ENCODE data around the gene DOK5. TPM values are rescaled to one million over a fixed set of nuclear protein-coding genes. Genes with fewer than 3 reads are reported as not detected.

DOK5 gene
- total RNA-seq, 1 donor from 2014 or later, result 31.3 TPM

GRCh38 chr20:54572665-54573435, 97.5 kb downstream of the DOK5 start:
- H3K4me3 ChIP-seq (ENCODE audit: low read length in 3 of 3), result no peak overlapping the region
- H3K9ac ChIP-seq (ENCODE audit: low read depth in 1 of 3, low read length in 3 of 3), result no peak overlapping the region
- H3K4me1 ChIP-seq (ENCODE audit: control insufficient read depth in 3 of 3, insufficient read depth in 3 of 3, low read length in 3 of 3), result peaks cover 0 to 11% (median 5%) of the 10 kb centered on the region in 3 donors
- H3K36me3 ChIP-seq (ENCODE audit: control insufficient read depth in 3 of 3, insufficient read depth in 3 of 3, low read length in 3 of 3), result no peaks in the 10 kb centered on the region
- no peaks in the 10 kb centered on the region for H3K27me3 ChIP-seq (ENCODE audit: control insufficient read depth in 3 of 3, insufficient read depth in 3 of 3, low read length in 3 of 3)
- no peak overlapping the region for H3K27ac ChIP-seq (ENCODE audit: low read depth, low read length)
- H3K9me3 ChIP-seq (ENCODE audit: control insufficient read depth in 3 of 3, low read length in 3 of 3), result no peaks in the 10 kb centered on the region

GRCh38 chr20:54573838-54574237, 98.4 kb downstream of the DOK5 start:
- Histone ChIP-seq H3K27me3 (ENCODE audit: control insufficient read depth in 3 of 3, insufficient read depth in 3 of 3, low read length in 3 of 3) (no peaks in the 10 kb centered on the region), H3K27ac (ENCODE audit: low read depth, low read length) (no peak overlapping the region)

GRCh38 chr20:54576518-54576917, 101.1 kb downstream of the DOK5 start:
- no peak overlapping the region for H3K4me3 ChIP-seq (ENCODE audit: low read length in 3 of 3)
- no peaks in the 10 kb centered on the region for H3K9me3 ChIP-seq (ENCODE audit: control insufficient read depth in 3 of 3, low read length in 3 of 3)
- peaks cover 0 to 6% (median 0%) of the 10 kb centered on the region in 3 donors for H3K4me1 ChIP-seq (ENCODE audit: control insufficient read depth in 3 of 3, insufficient read depth in 3 of 3, low read length in 3 of 3)
- H3K27ac ChIP-seq (ENCODE audit: low read depth, low read length), result no peak overlapping the region
- no peak overlapping the region for H3K9ac ChIP-seq (ENCODE audit: low read depth in 1 of 3, low read length in 3 of 3)
- H3K27me3 ChIP-seq (ENCODE audit: control insufficient read depth in 3 of 3, insufficient read depth in 3 of 3, low read length in 3 of 3), result no peaks in the 10 kb centered on the region
- H3K36me3 ChIP-seq (ENCODE audit: control insufficient read depth in 3 of 3, insufficient read depth in 3 of 3, low read length in 3 of 3), result no peaks in the 10 kb centered on the region

More at GRCh38 chr20:54573838-54574237, 98.4 kb downstream of the DOK5 start:
- Histone ChIP-seq H3K4me1 (ENCODE audit: control insufficient read depth in 3 of 3, insufficient read depth in 3 of 3, low read length in 3 of 3) (peaks cover 0 to 12% (median 5%) of the 10 kb centered on the region in 3 donors), H3K9ac (ENCODE audit: low read depth in 1 of 3, low read length in 3 of 3) (no peak overlapping the region), H3K4me3 (ENCODE audit: low read length in 3 of 3) (no peak overlapping the region), H3K9me3 (ENCODE audit: control insufficient read depth in 3 of 3, low read length in 3 of 3) (no peaks in the 10 kb centered on the region), H3K36me3 (ENCODE audit: control insufficient read depth in 3 of 3, insufficient read depth in 3 of 3, low read length in 3 of 3) (no peaks in the 10 kb centered on the region)

GRCh38 chr20:54577637-54578036, 102.2 kb downstream of the DOK5 start:
- H3K27me3 ChIP-seq (ENCODE audit: control insufficient read depth in 3 of 3, insufficient read depth in 3 of 3, low read length in 3 of 3), result no peaks in the 10 kb centered on the region
- no peak overlapping the region for H3K9ac ChIP-seq (ENCODE audit: low read depth in 1 of 3, low read length in 3 of 3)
- H3K4me1 ChIP-seq (ENCODE audit: control insufficient read depth in 3 of 3, insufficient read depth in 3 of 3, low read length in 3 of 3), result peaks cover 0 to 5% (median 0%) of the 10 kb centered on the region in 3 donors
- H3K4me3 ChIP-seq (ENCODE audit: low read length in 3 of 3), result no peak overlapping the region
- no peaks in the 10 kb centered on the region for H3K9me3 ChIP-seq (ENCODE audit: control insufficient read depth in 3 of 3, low read length in 3 of 3)
- H3K27ac ChIP-seq (ENCODE audit: low read depth, low read length), result no peak overlapping the region
- H3K36me3 ChIP-seq (ENCODE audit: control insufficient read depth in 3 of 3, insufficient read depth in 3 of 3, low read length in 3 of 3), result no peaks in the 10 kb centered on the region

GRCh38 chr20:54585217-54585616, 109.8 kb downstream of the DOK5 start:
- H3K27me3 ChIP-seq (ENCODE audit: control insufficient read depth in 3 of 3, insufficient read depth in 3 of 3, low read length in 3 of 3), result no peaks in the 10 kb centered on the region
- no peaks in the 10 kb centered on the region for H3K9me3 ChIP-seq (ENCODE audit: control insufficient read depth in 3 of 3, low read length in 3 of 3)
- H3K27ac ChIP-seq (ENCODE audit: low read depth, low read length), result no peak overlapping the region
- H3K4me3 ChIP-seq (ENCODE audit: low read length in 3 of 3), result no peak overlapping the region
- H3K4me1 ChIP-seq (ENCODE audit: control insufficient read depth in 3 of 3, insufficient read depth in 3 of 3, low read length in 3 of 3), result no peaks in the 10 kb centered on the region
- no peak overlapping the region for H3K9ac ChIP-seq (ENCODE audit: low read depth in 1 of 3, low read length in 3 of 3)
- H3K36me3 ChIP-seq (ENCODE audit: control insufficient read depth in 3 of 3, insufficient read depth in 3 of 3, low read length in 3 of 3), result no peaks in the 10 kb centered on the region

- no peak overlapping the region for H3K9ac ChIP-seq (ENCODE audit: low read depth in 1 of 3, low read length in 3 of 3)
- H3K27ac ChIP-seq (ENCODE audit: low read depth, low read length), result no peak overlapping the region
- peaks cover 0 to 6% (median 5%) of the 10 kb centered on the region in 3 donors for H3K36me3 ChIP-seq (ENCODE audit: control insufficient read depth in 3 of 3, insufficient read depth in 3 of 3, low read length in 3 of 3)
- no peaks in the 10 kb centered on the region for H3K4me1 ChIP-seq (ENCODE audit: control insufficient read depth in 3 of 3, insufficient read depth in 3 of 3, low read length in 3 of 3)
- no peaks in the 10 kb centered on the region for H3K27me3 ChIP-seq (ENCODE audit: control insufficient read depth in 3 of 3, insufficient read depth in 3 of 3, low read length in 3 of 3)
- no peak overlapping the region for H3K4me3 ChIP-seq (ENCODE audit: low read length in 3 of 3)
- H3K9me3 ChIP-seq (ENCODE audit: control insufficient read depth in 3 of 3, low read length in 3 of 3), result no peaks in the 10 kb centered on the region
These were observed 112.0 kb downstream of the DOK5 start for GRCh38 chr20:54587408-54587807.

- Histone ChIP-seq H3K9me3 (ENCODE audit: control insufficient read depth in 3 of 3, low read length in 3 of 3) (no peaks in the 10 kb centered on the region), H3K36me3 (ENCODE audit: control insufficient read depth in 3 of 3, insufficient read depth in 3 of 3, low read length in 3 of 3) (peaks cover 0 to 6% (median 5%) of the 10 kb centered on the region in 3 donors), H3K9ac (ENCODE audit: low read depth in 1 of 3, low read length in 3 of 3) (no peak overlapping the region), H3K4me1 (ENCODE audit: control insufficient read depth in 3 of 3, insufficient read depth in 3 of 3, low read length in 3 of 3) (no peaks in the 10 kb centered on the region), H3K27me3 (ENCODE audit: control insufficient read depth in 3 of 3, insufficient read depth in 3 of 3, low read length in 3 of 3) (no peaks in the 10 kb centered on the region), H3K27ac (ENCODE audit: low read depth, low read length) (no peak overlapping the region), H3K4me3 (ENCODE audit: low read length in 3 of 3) (no peak overlapping the region)
These were observed 114.1 kb downstream of the DOK5 start for GRCh38 chr20:54589402-54590030.

GRCh38 chr20:54590856-54591255, 115.5 kb downstream of the DOK5 start:
- peaks cover 0 to 6% (median 5%) of the 10 kb centered on the region in 3 donors for H3K36me3 ChIP-seq (ENCODE audit: control insufficient read depth in 3 of 3, insufficient read depth in 3 of 3, low read length in 3 of 3)
- H3K9me3 ChIP-seq (ENCODE audit: control insufficient read depth in 3 of 3, low read length in 3 of 3), result no peaks in the 10 kb centered on the region
- no peaks in the 10 kb centered on the region for H3K4me1 ChIP-seq (ENCODE audit: control insufficient read depth in 3 of 3, insufficient read depth in 3 of 3, low read length in 3 of 3)
- no peak overlapping the region for H3K4me3 ChIP-seq (ENCODE audit: low read length in 3 of 3)
- no peak overlapping the region for H3K9ac ChIP-seq (ENCODE audit: low read depth in 1 of 3, low read length in 3 of 3)
- no peaks in the 10 kb centered on the region for H3K27me3 ChIP-seq (ENCODE audit: control insufficient read depth in 3 of 3, insufficient read depth in 3 of 3, low read length in 3 of 3)
- H3K27ac ChIP-seq (ENCODE audit: low read depth, low read length), result no peak overlapping the region

- Histone ChIP-seq H3K9ac (ENCODE audit: low read depth in 1 of 3, low read length in 3 of 3) (no peak overlapping the region), H3K27me3 (ENCODE audit: control insufficient read depth in 3 of 3, insufficient read depth in 3 of 3, low read length in 3 of 3) (no peaks in the 10 kb centered on the region), H3K4me3 (ENCODE audit: low read length in 3 of 3) (no peak overlapping the region), H3K9me3 (ENCODE audit: control insufficient read depth in 3 of 3, low read length in 3 of 3) (no peaks in the 10 kb centered on the region), H3K27ac (ENCODE audit: low read depth, low read length) (no peak overlapping the region), H3K4me1 (ENCODE audit: control insufficient read depth in 3 of 3, insufficient read depth in 3 of 3, low read length in 3 of 3) (peaks cover 0 to 15% (median 0%) of the 10 kb centered on the region in 3 donors), H3K36me3 (ENCODE audit: control insufficient read depth in 3 of 3, insufficient read depth in 3 of 3, low read length in 3 of 3) (peaks cover 0 to 4% (median 2%) of the 10 kb centered on the region in 3 donors)
These were observed 121.3 kb downstream of the DOK5 start for GRCh38 chr20:54596651-54597050.

GRCh38 chr20:54598352-54598751, 123.0 kb downstream of the DOK5 start:
- Histone ChIP-seq H3K27me3 (ENCODE audit: control insufficient read depth in 3 of 3, insufficient read depth in 3 of 3, low read length in 3 of 3) (no peaks in the 10 kb centered on the region), H3K4me3 (ENCODE audit: low read length in 3 of 3) (no peak overlapping the region), H3K36me3 (ENCODE audit: control insufficient read depth in 3 of 3, insufficient read depth in 3 of 3, low read length in 3 of 3) (no peaks in the 10 kb centered on the region), H3K27ac (ENCODE audit: low read depth, low read length) (no peak overlapping the region), H3K4me1 (ENCODE audit: control insufficient read depth in 3 of 3, insufficient read depth in 3 of 3, low read length in 3 of 3) (peaks cover 0 to 15% (median 0%) of the 10 kb centered on the region in 3 donors), H3K9ac (ENCODE audit: low read depth in 1 of 3, low read length in 3 of 3) (no peak overlapping the region), H3K9me3 (ENCODE audit: control insufficient read depth in 3 of 3, low read length in 3 of 3) (no peaks in the 10 kb centered on the region)
